ENCODE measurements around the gene TSN.

- no peak for TF ChIP-seq POLR2AphosphoS5 (IDR thresholded peaks at IDR 0.05; ENCODE audit: borderline replicate concordance, low read depth, low read length)
- no peak for TF ChIP-seq EZH2 (IDR thresholded peaks at IDR 0.05)
Observed at GRCh38 chr2:121709776-121710469, 45.5 kb upstream of the TSN start.

Data from SK-N-MC (cell line).